GM06990 (cell line): ENCODE data around the gene TAAR8.
A peak's percentile ranks its signal among the peaks of the same experiment; 100 is the strongest.
"Not testable (repeated sequence)": the region's sequence is repeated elsewhere in the genome, so short reads cannot be mapped to it uniquely, and the experiment has no call there.

Experiments
- DNase-seq: peaks from one replicate; pipeline ENCODE4 v3.0.0-alpha.2; 2011; ENCODE audit not compliant: insufficient read length; ENCODE audit errors: extremely low read depth
- H3K27me3 ChIP-seq: replicated peaks from 2 replicates; pipeline ENCODE4 v1.6.0; 2011; ENCODE audit warnings: low read length; ENCODE audit not compliant: control insufficient read depth, insufficient read depth
- H3K36me3 ChIP-seq: 2 replicates; pipeline ENCODE4 v1.5.1; 2011; ENCODE audit warnings: low read length; ENCODE audit not compliant: control insufficient read depth, insufficient read depth
- H3K4me3 ChIP-seq: replicated peaks from 2 replicates; pipeline ENCODE4 v1.5.1; 2011; ENCODE audit warnings: low read depth, mild to moderate bottlenecking, control low read depth, low read length
- TF ChIP-seq, protein P1 (sequence below): IDR thresholded peaks from 2 replicates; pipeline ENCODE4 v1.5.1; 2011; ENCODE audit warnings: low read length, control low read depth, mild to moderate bottlenecking, inconsistent platforms; ENCODE audit not compliant: insufficient read depth, poor library complexity, severe bottlenecking

Gene TAAR8

DNA sequence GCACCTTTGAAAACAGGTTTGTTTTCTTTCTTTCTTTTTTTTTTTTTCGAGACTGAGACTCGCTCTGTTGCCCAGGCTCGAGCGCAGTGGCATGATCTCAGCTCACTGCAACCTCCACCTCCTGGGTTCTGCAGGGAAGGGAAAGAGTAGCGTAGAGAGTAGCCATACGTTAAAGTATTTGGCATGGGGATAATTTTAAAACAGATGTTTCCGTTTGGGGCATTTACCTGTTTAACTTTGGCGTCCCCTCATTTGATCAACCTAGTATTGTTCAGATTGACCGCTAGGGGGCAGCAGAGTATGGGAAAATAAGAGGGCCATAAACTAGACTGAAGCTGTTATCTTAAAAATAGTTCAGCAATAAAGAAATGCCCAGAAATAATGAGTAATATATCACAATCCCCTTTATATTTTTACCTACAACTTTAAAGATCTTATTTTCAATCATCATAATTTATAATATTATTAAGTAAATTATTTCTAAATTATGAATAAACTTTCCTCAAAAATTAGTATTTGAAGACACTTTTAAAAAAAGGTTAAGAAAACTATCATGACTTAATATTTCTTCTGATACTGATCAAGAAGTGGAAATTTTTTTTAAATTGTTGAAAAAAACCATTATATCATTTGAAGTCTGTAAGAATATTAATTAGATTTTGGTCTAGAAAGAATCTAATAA, 22.0 kb upstream of the TAAR8 start:
- TF ChIP-seq, protein P1, sequence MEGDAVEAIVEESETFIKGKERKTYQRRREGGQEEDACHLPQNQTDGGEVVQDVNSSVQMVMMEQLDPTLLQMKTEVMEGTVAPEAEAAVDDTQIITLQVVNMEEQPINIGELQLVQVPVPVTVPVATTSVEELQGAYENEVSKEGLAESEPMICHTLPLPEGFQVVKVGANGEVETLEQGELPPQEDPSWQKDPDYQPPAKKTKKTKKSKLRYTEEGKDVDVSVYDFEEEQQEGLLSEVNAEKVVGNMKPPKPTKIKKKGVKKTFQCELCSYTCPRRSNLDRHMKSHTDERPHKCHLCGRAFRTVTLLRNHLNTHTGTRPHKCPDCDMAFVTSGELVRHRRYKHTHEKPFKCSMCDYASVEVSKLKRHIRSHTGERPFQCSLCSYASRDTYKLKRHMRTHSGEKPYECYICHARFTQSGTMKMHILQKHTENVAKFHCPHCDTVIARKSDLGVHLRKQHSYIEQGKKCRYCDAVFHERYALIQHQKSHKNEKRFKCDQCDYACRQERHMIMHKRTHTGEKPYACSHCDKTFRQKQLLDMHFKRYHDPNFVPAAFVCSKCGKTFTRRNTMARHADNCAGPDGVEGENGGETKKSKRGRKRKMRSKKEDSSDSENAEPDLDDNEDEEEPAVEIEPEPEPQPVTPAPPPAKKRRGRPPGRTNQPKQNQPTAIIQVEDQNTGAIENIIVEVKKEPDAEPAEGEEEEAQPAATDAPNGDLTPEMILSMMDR: peak; percentile 77
- no peak for DNase-seq
- Histone ChIP-seq H3K4me3 (peak overlapping the region; percentile 52), H3K27me3 (no peaks in the 10 kb centered on the region), H3K36me3 (no peaks in the 10 kb centered on the region)

DNA sequence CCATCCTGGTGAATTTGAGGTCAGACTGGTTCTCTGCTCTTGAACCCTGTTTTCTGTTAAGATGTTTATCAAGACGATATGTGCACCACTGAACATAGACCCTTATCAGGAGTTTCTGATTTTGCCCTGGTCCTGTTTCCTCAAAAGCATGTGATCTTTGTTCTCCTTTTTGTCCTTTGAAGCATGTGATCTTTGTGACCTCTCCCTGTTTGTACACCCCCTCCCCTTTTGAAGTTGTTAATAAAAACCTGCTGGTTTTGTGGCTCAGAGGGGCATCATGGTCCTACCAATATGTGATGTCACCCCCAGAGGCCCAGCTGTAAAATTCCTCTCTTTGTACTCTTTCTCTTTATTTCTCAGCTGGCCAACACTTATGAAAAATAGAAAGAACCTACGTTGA, 17.9 kb upstream of the TAAR8 start:
- H3K27me3 ChIP-seq, H3K36me3 ChIP-seq, H3K4me3 ChIP-seq, DNase-seq: not testable (repeated sequence)

DNA sequence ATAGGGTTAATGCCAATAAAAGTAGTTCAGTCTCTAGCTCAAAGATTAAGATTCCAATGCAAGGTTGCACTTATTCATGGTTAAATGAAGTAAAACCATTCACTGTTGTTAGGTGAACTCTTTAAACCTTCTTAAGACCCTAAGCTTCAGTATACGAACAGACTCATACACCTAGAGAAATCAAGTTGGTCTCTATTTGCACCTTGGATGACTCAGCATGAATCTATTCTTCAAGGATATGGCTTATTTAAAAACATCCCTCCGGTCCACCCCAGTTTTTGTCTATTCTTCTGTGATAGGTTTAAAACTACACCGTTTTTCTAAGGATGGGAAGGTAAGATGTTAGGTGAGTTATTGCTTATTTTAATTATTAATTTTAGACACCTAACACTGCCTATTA, 15.3 kb upstream of the TAAR8 start:
- DNase-seq: no peak
- H3K36me3 ChIP-seq: no peaks in the 10 kb centered on the region
- no peak overlapping the region for H3K4me3 ChIP-seq
- no peaks in the 10 kb centered on the region; the same call in 1 of the 2 replicates for H3K27me3 ChIP-seq
- TF ChIP-seq, protein P1: no peak

DNA sequence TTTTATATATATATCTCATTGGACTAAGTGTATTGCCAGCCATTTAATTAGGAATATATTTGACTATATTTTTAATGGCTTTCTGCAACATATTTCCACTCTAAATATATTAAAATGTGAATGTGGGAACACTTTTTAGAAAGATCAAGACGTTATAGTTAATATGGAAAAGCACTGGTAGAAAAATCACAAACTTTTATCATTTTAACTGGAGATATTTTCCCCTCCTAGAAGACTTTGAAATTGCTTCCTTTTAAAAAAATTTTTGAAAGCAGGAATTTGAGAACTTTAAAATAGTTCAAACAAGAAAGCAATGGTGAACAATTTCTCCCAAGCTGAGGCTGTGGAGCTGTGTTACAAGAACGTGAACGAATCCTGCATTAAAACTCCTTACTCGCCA, 14.5 kb upstream of the TAAR8 start, which contains the start of gene TAAR9:
Gene TAAR9, plus strand, starts transcription at position 301 of the 400 bp plus-strand sequence. Its CDS starts 13 bp downstream, at position 314.
- DNase-seq: no peak
- TF ChIP-seq, protein P1: no peak
- no peaks in the 10 kb centered on the region for H3K36me3 ChIP-seq
- no peak within 1 kb of the TSS for H3K4me3 ChIP-seq
- H3K27me3 ChIP-seq: no peaks in the 10 kb centered on the region; the same call in 1 of the 2 replicates

DNA sequence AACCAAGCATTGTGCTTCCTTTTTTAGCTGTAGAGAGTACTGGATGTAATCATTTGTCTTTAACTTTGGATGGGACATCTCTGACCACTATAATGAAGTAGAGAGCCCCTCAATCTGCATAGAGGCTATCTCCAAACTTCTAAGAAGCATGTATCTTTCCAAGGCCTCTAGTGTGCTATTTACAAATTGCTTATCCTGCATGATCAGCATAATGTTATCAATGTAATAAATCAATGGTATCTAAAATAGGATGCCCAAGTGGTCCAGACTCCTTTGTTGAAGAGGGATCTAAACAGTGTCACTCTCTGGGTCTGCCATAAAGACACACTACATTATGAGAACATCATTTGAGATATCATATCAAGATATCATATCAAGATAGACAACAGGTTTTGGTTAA, 7.6 kb upstream of the TAAR8 start:
- TF ChIP-seq, protein P1: no peak
- no peak for DNase-seq
- H3K36me3 ChIP-seq: no peaks in the 10 kb centered on the region
- no peaks in the 10 kb centered on the region for H3K27me3 ChIP-seq
- no peak overlapping the region for H3K4me3 ChIP-seq

DNA sequence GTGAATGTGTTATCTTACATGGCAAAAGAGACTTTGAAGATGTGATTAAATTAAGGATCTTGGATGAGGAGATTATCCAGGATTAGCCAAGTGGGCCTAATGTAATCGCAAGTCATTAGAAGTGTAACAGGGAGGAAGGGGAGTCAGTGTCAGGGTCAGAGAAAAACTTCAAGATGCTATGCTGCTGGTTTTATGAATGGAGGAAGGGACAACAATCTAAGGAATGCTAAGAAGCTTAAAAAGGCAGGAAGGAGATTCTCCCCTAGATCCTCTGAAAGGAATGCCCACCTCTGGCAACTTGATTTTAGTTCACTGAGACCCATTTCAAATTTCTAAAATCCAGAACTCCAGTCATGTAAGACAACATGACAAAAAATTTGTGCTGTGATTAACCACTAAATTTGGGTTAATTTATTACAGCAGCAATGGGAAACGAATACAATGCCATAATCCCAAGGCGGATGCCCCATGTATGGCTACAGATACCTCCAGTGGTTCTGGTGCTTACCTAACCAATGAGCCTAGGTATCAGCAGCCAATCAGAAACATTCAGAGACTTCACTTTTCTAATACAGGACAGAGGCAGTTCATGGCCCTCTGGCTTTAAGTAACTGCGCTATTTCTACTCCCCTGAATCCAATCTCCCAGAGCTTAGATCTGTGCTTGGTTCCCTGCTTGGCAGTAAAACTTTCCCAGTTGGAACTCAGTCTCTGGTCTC, 3.6 kb upstream of the TAAR8 start:
- no peak overlapping the region for H3K4me3 ChIP-seq
- H3K36me3 ChIP-seq: no peaks in the 10 kb centered on the region
- TF ChIP-seq, protein P1: no peak
- DNase-seq: no peak
- H3K27me3 ChIP-seq: no peaks in the 10 kb centered on the region; the same call in none of the 2 replicates
